HG03354 (cell line): Measurements from ENCODE around the gene SLC34A2.

ENCODE experiments used
- ATAC-seq: cut with Tn5 transposase; IDR thresholded peaks from one replicate; pipeline ENCODE4 v1.9.1; 2021; ENCODE audit warnings: mild to moderate bottlenecking; ENCODE audit not compliant: unreplicated experiment, poor library complexity, severe bottlenecking

The SLC34A2 gene

DNA sequence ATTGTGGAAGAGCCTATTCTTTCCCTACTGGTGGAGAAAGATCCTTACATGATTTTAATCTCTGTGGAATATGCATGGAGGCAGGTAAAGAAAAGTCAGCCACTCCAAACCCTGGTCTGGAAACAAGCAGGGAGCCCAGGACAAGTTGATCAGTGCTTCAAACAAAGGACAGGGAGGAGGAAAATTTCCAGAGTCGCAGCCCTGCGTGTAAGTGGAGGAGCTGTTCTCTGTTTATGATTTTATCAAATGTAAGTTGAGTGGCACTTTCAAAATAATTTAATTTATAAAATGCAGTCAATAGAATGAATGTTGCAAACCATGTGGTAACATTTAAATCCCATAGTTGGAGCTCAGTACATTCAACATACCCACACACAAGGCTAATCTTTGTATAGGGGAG lies 57.0 kb downstream of the SLC34A2 start:
- no peak for ATAC-seq

DNA sequence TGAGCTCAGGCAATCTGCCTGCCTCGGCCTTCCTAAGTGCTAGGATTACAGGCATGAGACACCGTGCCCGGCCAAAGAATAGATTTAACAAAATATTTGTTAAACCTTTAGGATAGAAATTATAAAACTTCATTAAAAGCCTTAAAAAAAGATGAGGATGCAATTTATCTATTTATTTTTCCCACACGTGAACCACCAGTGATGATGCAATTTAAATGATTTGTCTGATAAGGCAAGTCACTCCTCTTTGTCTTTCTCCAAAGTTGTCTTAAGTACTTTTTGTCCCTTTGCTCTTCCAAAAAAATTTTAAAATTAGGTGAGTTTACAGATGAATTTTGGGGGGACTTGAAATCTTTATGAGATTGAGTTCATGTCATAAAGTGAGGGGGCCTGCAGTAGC lies 58.2 kb downstream of the SLC34A2 start:
- ATAC-seq: no peak

DNA sequence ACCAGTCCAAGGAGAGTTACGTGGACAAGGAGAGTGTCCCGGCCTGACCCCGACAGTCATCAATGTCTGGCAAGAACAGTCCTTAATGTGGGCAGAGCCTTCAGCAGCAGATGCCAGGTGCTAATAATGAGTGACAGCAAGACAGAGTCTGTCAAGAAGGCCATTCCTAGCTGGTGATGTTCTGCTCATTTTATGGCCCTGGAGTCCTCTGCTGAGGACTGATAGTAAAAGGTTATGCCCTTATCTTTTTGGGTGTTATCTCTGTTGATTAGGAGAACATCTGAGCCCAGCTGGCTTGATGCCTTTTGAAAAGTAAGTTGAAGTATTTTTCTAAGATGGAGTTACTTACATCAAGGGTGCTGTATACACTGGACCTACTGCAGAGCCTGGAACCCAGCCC lies 67.3 kb downstream of the SLC34A2 start:
- ATAC-seq: no peak

DNA sequence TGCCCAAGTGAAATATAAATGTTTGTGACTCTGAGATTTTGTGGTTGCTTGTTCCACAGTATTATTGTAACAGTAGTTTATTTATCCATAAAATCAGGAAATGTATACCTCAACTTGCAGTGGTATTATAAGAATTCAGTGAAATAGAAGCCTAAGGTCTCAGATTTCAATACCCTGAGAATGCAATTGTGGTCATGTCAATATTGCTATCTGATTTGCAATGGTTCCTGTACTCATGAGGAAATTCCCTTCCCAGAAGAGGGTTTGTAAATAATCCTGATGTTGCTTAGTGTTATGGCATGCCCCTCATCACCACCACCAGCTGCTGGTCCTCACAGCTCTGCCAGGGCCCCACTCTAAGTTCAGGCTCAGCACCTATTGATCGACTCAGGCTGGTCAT lies 67.8 kb downstream of the SLC34A2 start:
- no peak for ATAC-seq

DNA sequence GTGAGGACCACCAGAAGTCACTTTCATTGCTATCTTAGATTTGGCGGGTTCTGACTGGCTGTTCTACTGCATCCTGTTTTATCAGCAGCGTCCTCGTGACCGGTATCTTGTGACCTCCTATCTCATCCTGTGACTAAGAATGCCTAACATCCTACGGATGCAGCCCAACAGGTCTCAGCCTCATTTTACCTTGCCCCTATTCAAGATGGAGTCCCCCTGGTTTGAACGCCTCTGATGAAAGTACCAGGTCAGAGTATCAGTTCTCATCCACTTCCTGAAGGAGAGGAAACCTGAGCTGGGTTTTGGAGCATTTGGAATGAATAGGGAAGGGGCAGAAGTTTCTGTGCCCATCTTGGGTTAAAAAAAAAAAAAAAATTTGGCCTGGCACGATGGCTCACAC lies 70.2 kb downstream of the SLC34A2 start:
- ATAC-seq: no peak

DNA sequence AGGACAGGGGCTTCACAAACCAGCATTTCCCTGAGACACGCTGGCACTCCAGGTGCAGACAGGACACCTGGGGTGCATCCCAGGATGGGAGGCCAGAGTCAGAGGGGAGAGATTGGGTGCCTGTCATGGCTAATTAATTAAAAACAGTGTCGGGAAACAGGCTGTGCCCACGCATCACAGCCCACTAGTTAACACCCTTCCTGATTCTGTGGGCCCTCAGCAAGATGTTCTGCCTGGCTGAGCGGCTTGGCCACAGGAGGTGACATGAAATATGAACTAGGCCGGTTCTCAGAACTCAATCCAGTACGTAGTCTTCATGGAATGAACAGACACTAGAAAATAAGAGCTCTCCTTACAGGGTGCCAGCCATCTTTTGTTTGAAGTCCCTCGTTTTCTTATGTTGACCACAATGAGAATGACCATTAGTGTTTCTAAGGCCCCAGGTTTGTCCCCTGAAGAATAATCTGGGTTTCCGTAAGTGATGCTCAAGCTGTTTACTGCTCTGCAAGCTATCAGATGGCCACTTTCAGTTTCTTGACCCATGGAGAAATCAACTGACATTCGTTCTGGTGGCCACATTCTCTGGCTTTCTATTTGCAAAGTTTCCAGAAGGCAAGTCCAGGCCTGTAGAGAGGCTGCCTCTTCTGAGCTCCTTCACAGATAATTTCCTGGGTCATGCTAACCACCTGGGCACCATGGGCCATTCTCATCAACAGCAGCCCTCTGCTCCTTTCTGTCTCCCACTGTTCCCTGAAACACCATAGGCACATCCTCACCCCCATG lies 72.3 kb downstream of the SLC34A2 start:
- no peak for ATAC-seq
